Activated CD8-positive, alpha-beta T cell treated with anti-CD3 and anti-CD28 coated beads, Interleukin-2, amount 10 ng/mL, durations not matched to agents 7 days and 5 days (primary cell): Measurements from ENCODE around the gene MTHFD2L. TPM values are rescaled to one million over a fixed set of nuclear protein-coding genes. Genes with fewer than 3 reads are reported as not detected.
A peak's percentile ranks its signal among the peaks of the same experiment; 100 is the strongest.
"Not testable (repeated sequence)": the region's sequence is repeated elsewhere in the genome, so short reads cannot be mapped to it uniquely, and the experiment has no call there.

ENCODE experiments used
- ATAC-seq: fragments of 150-1000 bp; cut with Tn5 transposase; one replicate; pipeline ENCODE4 v1.10.0; 2021; ENCODE audit warnings: moderate library complexity
- CTCF ChIA-PET: fragments of 350-600 bp; sonication (Branson Sonifier 250); formaldehyde crosslinking; loops from one replicate; lab custom pipeline; 2021; ENCODE audit warnings: antibody characterized with exemption; lab: Charles Lee
- POLR2A ChIA-PET: fragments of 350-600 bp; sonication (Branson Sonifier 250); formaldehyde crosslinking; loops from one replicate; lab custom pipeline; 2021; ENCODE audit warnings: antibody characterized with exemption; lab: Charles Lee
- DNase-seq: peaks from one replicate; pipeline ENCODE4 v3.0.0-alpha.2; 2020
- H3K27ac Mint-ChIP-seq: one replicate; pipeline ENCODE4 v1.8.0; 2021; ENCODE audit warnings: mild to moderate bottlenecking, mixed read lengths
- H3K27me3 Mint-ChIP-seq: one replicate; pipeline ENCODE4 v1.8.0; 2021; ENCODE audit warnings: low read depth, mixed read lengths
- H3K36me3 Mint-ChIP-seq: one replicate; pipeline ENCODE4 v1.8.0; 2021; ENCODE audit warnings: low read depth, mixed read lengths
- H3K4me1 Mint-ChIP-seq: one replicate; pipeline ENCODE4 v1.8.0; 2021; ENCODE audit warnings: low read depth, mixed read lengths
- H3K4me3 Mint-ChIP-seq: one replicate; pipeline ENCODE4 v1.8.0; 2021; ENCODE audit warnings: mild to moderate bottlenecking, mixed read lengths
- H3K9me3 Mint-ChIP-seq: one replicate; pipeline ENCODE4 v1.8.0; 2022; ENCODE audit warnings: mixed read lengths; ENCODE audit not compliant: insufficient read depth
- total RNA-seq, 2 experiments: library from RNA; stranded (reverse); gene quantifications; one replicate each; pipeline ENCODE4 v1.2.3, GENCODE V29; 2021

The MTHFD2L gene
- total RNA-seq, 2 experiments from 2014 or later: 5.3 to 5.5 TPM

- no peak for DNase-seq
- ATAC-seq: no peak
- H3K27ac Mint-ChIP-seq: no peak overlapping the region
- H3K36me3 Mint-ChIP-seq: no peaks in the 10 kb centered on the region
- peaks cover 6% of the 10 kb centered on the region for H3K9me3 Mint-ChIP-seq
- H3K4me1 Mint-ChIP-seq: no peaks in the 10 kb centered on the region
- ChIA-PET POLR2A (no interaction called here), CTCF (no interaction called here)
- H3K4me3 Mint-ChIP-seq: no peak overlapping the region
- H3K27me3 Mint-ChIP-seq: no peaks in the 10 kb centered on the region
Observed at GRCh38 chr4:74118600-74119338, 39.1 kb upstream of the MTHFD2L start.

GRCh38 chr4:74120086-74120485 lies 37.8 kb upstream of the MTHFD2L start:
- ChIA-PET CTCF (no interaction called here), POLR2A (no interaction called here)
- H3K27me3 Mint-ChIP-seq: no peaks in the 10 kb centered on the region
- ATAC-seq (no peak), DNase-seq (no peak)
- H3K9me3 Mint-ChIP-seq: peaks cover 6% of the 10 kb centered on the region
- no peaks in the 10 kb centered on the region for H3K4me1 Mint-ChIP-seq
- H3K4me3 Mint-ChIP-seq: no peak overlapping the region
- H3K27ac Mint-ChIP-seq: no peak overlapping the region
- no peaks in the 10 kb centered on the region for H3K36me3 Mint-ChIP-seq

- ATAC-seq: no peak
- no peaks in the 10 kb centered on the region for H3K4me1 Mint-ChIP-seq
- POLR2A ChIA-PET: no interaction called here
- DNase-seq: no peak
- H3K36me3 Mint-ChIP-seq: no peaks in the 10 kb centered on the region
- no peaks in the 10 kb centered on the region for H3K27me3 Mint-ChIP-seq
- CTCF ChIA-PET: no interaction called here
- H3K9me3 Mint-ChIP-seq: peaks cover 6% of the 10 kb centered on the region
- no peak overlapping the region for H3K27ac Mint-ChIP-seq
- no peak overlapping the region for H3K4me3 Mint-ChIP-seq
Observed at GRCh38 chr4:74121643-74122579, 36.0 kb upstream of the MTHFD2L start.

- no peaks in the 10 kb centered on the region for H3K4me1 Mint-ChIP-seq
- DNase-seq (no peak), ATAC-seq (no peak)
- H3K4me3 Mint-ChIP-seq: no peak overlapping the region
- ChIA-PET CTCF (no interaction called here), POLR2A (no interaction called here)
- H3K36me3 Mint-ChIP-seq: no peaks in the 10 kb centered on the region
- peaks cover 6% of the 10 kb centered on the region for H3K9me3 Mint-ChIP-seq
- H3K27ac Mint-ChIP-seq: no peak overlapping the region
- H3K27me3 Mint-ChIP-seq: peaks cover 3% of the 10 kb centered on the region
Observed at GRCh38 chr4:74123065-74123728, 34.7 kb upstream of the MTHFD2L start.

- H3K4me3 Mint-ChIP-seq: no peak overlapping the region
- no peaks in the 10 kb centered on the region for H3K36me3 Mint-ChIP-seq
- POLR2A ChIA-PET: no interaction called here
- peaks cover 6% of the 10 kb centered on the region for H3K9me3 Mint-ChIP-seq
- CTCF ChIA-PET: no interaction called here
- no peaks in the 10 kb centered on the region for H3K4me1 Mint-ChIP-seq
- DNase-seq (no peak), ATAC-seq (no peak)
- no peak overlapping the region for H3K27ac Mint-ChIP-seq
- peaks cover 6% of the 10 kb centered on the region for H3K27me3 Mint-ChIP-seq
Observed at GRCh38 chr4:74125029-74125428, 32.9 kb upstream of the MTHFD2L start.

GRCh38 chr4:74127745-74128144 lies 30.2 kb upstream of the MTHFD2L start:
- ATAC-seq: no peak
- no peaks in the 10 kb centered on the region for H3K9me3 Mint-ChIP-seq
- H3K4me3 Mint-ChIP-seq: no peak overlapping the region
- H3K4me1 Mint-ChIP-seq: no peaks in the 10 kb centered on the region
- H3K27ac Mint-ChIP-seq: no peak overlapping the region
- no peak for DNase-seq
- H3K27me3 Mint-ChIP-seq: peaks cover 6% of the 10 kb centered on the region
- POLR2A ChIA-PET: no interaction called here
- CTCF ChIA-PET: no interaction called here
- no peaks in the 10 kb centered on the region for H3K36me3 Mint-ChIP-seq

- H3K27ac Mint-ChIP-seq, H3K27me3 Mint-ChIP-seq, H3K36me3 Mint-ChIP-seq, H3K9me3 Mint-ChIP-seq, POLR2A ChIA-PET, ATAC-seq, H3K4me1 Mint-ChIP-seq, H3K4me3 Mint-ChIP-seq, DNase-seq: not testable (repeated sequence)
- CTCF ChIA-PET: interaction anchor here (0.9 kb wide), 1 partner anchor 17 kb away, joined by 3 read pairs; no protein-coding TSS in a partner anchor
Observed at GRCh38 chr4:74130843-74131242, 27.1 kb upstream of the MTHFD2L start.

GRCh38 chr4:74132188-74132587 lies 25.7 kb upstream of the MTHFD2L start:
- H3K9me3 Mint-ChIP-seq, POLR2A ChIA-PET, ATAC-seq, DNase-seq, H3K27me3 Mint-ChIP-seq, H3K27ac Mint-ChIP-seq, H3K4me3 Mint-ChIP-seq, H3K36me3 Mint-ChIP-seq, H3K4me1 Mint-ChIP-seq: not testable (repeated sequence)
- CTCF ChIA-PET: interaction anchor here (3.7 kb wide), 1 partner anchor 470 kb away, joined by 19 read pairs; no protein-coding TSS in a partner anchor

GRCh38 chr4:74132944-74133343 lies 25.0 kb upstream of the MTHFD2L start:
- ATAC-seq (no peak), DNase-seq (no peak)
- H3K27me3 Mint-ChIP-seq: peaks cover 5% of the 10 kb centered on the region
- H3K9me3 Mint-ChIP-seq: no peaks in the 10 kb centered on the region
- no peaks in the 10 kb centered on the region for H3K36me3 Mint-ChIP-seq
- ChIA-PET POLR2A (no interaction called here), CTCF (interaction anchor here (0.7 to 3.7 kb wide), 4 partner anchors 397 to 471 kb away, joined by 3 to 19 read pairs (median 6); no protein-coding TSS in a partner anchor)
- no peak overlapping the region for H3K4me3 Mint-ChIP-seq
- H3K27ac Mint-ChIP-seq: no peak overlapping the region
- no peaks in the 10 kb centered on the region for H3K4me1 Mint-ChIP-seq

GRCh38 chr4:74133786-74134499 lies 24.0 kb upstream of the MTHFD2L start:
- Mint-ChIP-seq H3K27me3 (peaks cover 5% of the 10 kb centered on the region), H3K27ac (no peak overlapping the region), H3K4me3 (no peak overlapping the region), H3K36me3 (no peaks in the 10 kb centered on the region), H3K4me1 (no peaks in the 10 kb centered on the region), H3K9me3 (no peaks in the 10 kb centered on the region)
- no peak for ATAC-seq
- ChIA-PET CTCF (interaction anchor here (0.6 to 3.7 kb wide), 17 partner anchors 10 to 561 kb away, joined by 3 to 19 read pairs (median 3); partner anchors contain the start of genes CXCL3 and MTHFD2L), POLR2A (no interaction called here)
- DNase-seq: peak; percentile 68

GRCh38 chr4:74134500-74134852 lies 23.4 kb upstream of the MTHFD2L start:
- ChIA-PET CTCF (interaction anchor here (0.6 to 3.7 kb wide), 19 partner anchors 9 to 793 kb away, joined by 3 to 19 read pairs (median 3); partner anchors contain the start of genes CXCL3 and MTHFD2L), POLR2A (interaction anchor here (0.6 kb wide), 1 partner anchor 679 kb away, joined by 3 read pairs; no protein-coding TSS in a partner anchor)
- Mint-ChIP-seq H3K9me3 (no peaks in the 10 kb centered on the region), H3K27me3 (peaks cover 2% of the 10 kb centered on the region), H3K4me3 (no peak overlapping the region), H3K4me1 (no peaks in the 10 kb centered on the region), H3K27ac (no peak overlapping the region), H3K36me3 (no peaks in the 10 kb centered on the region)
- DNase-seq: no peak
- ATAC-seq: no peak
